Peyer's patch (tissue), 4 donors: ENCODE data around the gene AMHR2. TPM values are rescaled to one million over a fixed set of nuclear protein-coding genes. Genes with fewer than 3 reads are reported as not detected.
"Not testable (repeated sequence)": the region's sequence is repeated elsewhere in the genome, so short reads cannot be mapped to it uniquely, and the experiment has no call there.

Experiments used
- DNase-seq, 3 donors: peaks; one replicate each; pipeline ENCODE4 v3.0.0-alpha.2; 2017 to 2019
- H3K27ac ChIP-seq, 4 donors: fragments of 200-600 bp; sonication (generic); one replicate each; pipeline ENCODE4 v1.5.1; 2016 to 2019
- H3K27me3 ChIP-seq, 2 donors: fragments of 200-600 bp; sonication (generic); one replicate each; pipeline ENCODE4 v1.5.1; 2019
- H3K36me3 ChIP-seq, 3 donors: fragments of 200-600 bp; sonication (generic); one replicate each; pipeline ENCODE4 v1.5.1; 2016 to 2019
- H3K4me1 ChIP-seq, 4 donors: fragments of 200-600 bp; sonication (generic); one replicate each; pipeline ENCODE4 v1.5.1; 2016 to 2019
- H3K4me3 ChIP-seq, 4 donors: fragments of 200-600 bp; sonication (generic); 1 replicate in 3 of 4; 2 replicates in 1 of 4; pipeline ENCODE4 v1.5.1; 2016 to 2019; ENCODE audit warnings: mild to moderate bottlenecking in 1 of 4
- H3K9me3 ChIP-seq, 4 donors: fragments of 200-600 bp; sonication (generic); one replicate each; pipeline ENCODE4 v1.5.1; 2016 to 2019; ENCODE audit warnings: mild to moderate bottlenecking in 1 of 4
- POLR2A ChIP-seq, 2 donors: fragments of 450-650 bp; IDR thresholded peaks; one replicate each; pipeline ENCODE4 v1.5.1; 2017; ENCODE audit warnings: antibody characterized with exemption in 2 of 2, mild to moderate bottlenecking in 2 of 2, moderate library complexity in 2 of 2
- total RNA-seq, 4 donors: library from RNA; depleted of rRNA; stranded (reverse); fragments of >200 nt; gene quantifications; one replicate each; pipeline ENCODE4 v1.1.0, GENCODE V29; 2016
- TF ChIP-seq, protein P1 (sequence below), 6 experiments: fragments of 450-650 bp in 4 of 6; fragments of 200-600 bp in 2 of 6; sonication (generic) in 1 of 6; IDR thresholded peaks; one replicate each; pipeline ENCODE4 v1.5.1; 2017 to 2019; ENCODE audit warnings: antibody characterized with exemption in 6 of 6, mild to moderate bottlenecking in 3 of 6, moderate library complexity in 1 of 6

AMHR2 gene
- total RNA-seq, 4 donors from 2014 or later, result 0.40 TPM; not detected in 3

GRCh38 chr12:53410951-53411350 lies 12.7 kb upstream of the AMHR2 start:
- peaks cover 0 to 68% (median 2%) of the 10 kb centered on the region in 3 donors for H3K36me3 ChIP-seq
- H3K4me3 ChIP-seq, result no peak overlapping the region
- H3K9me3 ChIP-seq, result no peaks in the 10 kb centered on the region
- TF ChIP-seq POLR2A (IDR thresholded peaks at IDR 0.05), result no peak
- TF ChIP-seq, protein P1, sequence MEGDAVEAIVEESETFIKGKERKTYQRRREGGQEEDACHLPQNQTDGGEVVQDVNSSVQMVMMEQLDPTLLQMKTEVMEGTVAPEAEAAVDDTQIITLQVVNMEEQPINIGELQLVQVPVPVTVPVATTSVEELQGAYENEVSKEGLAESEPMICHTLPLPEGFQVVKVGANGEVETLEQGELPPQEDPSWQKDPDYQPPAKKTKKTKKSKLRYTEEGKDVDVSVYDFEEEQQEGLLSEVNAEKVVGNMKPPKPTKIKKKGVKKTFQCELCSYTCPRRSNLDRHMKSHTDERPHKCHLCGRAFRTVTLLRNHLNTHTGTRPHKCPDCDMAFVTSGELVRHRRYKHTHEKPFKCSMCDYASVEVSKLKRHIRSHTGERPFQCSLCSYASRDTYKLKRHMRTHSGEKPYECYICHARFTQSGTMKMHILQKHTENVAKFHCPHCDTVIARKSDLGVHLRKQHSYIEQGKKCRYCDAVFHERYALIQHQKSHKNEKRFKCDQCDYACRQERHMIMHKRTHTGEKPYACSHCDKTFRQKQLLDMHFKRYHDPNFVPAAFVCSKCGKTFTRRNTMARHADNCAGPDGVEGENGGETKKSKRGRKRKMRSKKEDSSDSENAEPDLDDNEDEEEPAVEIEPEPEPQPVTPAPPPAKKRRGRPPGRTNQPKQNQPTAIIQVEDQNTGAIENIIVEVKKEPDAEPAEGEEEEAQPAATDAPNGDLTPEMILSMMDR (IDR thresholded peaks at IDR 0.05), result no peak
- no peaks in the 10 kb centered on the region for H3K27me3 ChIP-seq
- peaks cover 0 to 13% (median 0%) of the 10 kb centered on the region in 4 donors for H3K4me1 ChIP-seq
- H3K27ac ChIP-seq, result no peak overlapping the region
- peak in 1 of 3 donors; percentile 23 for DNase-seq

- H3K4me1 ChIP-seq, result peaks cover 0 to 18% (median 0%) of the 10 kb centered on the region in 4 donors
- peaks cover 0 to 42% (median 0%) of the 10 kb centered on the region in 3 donors for H3K36me3 ChIP-seq
- no peak overlapping the region for H3K4me3 ChIP-seq
- no peak overlapping the region for H3K27ac ChIP-seq
- H3K27me3 ChIP-seq, result no peaks in the 10 kb centered on the region
- no peaks in the 10 kb centered on the region for H3K9me3 ChIP-seq
- DNase-seq, result no peak
- TF ChIP-seq, protein P1 (IDR thresholded peaks at IDR 0.05), result no peak
- no peak for TF ChIP-seq POLR2A (IDR thresholded peaks at IDR 0.05)
Measured at GRCh38 chr12:53413485-53414204, 10.0 kb upstream of the AMHR2 start.

DNA sequence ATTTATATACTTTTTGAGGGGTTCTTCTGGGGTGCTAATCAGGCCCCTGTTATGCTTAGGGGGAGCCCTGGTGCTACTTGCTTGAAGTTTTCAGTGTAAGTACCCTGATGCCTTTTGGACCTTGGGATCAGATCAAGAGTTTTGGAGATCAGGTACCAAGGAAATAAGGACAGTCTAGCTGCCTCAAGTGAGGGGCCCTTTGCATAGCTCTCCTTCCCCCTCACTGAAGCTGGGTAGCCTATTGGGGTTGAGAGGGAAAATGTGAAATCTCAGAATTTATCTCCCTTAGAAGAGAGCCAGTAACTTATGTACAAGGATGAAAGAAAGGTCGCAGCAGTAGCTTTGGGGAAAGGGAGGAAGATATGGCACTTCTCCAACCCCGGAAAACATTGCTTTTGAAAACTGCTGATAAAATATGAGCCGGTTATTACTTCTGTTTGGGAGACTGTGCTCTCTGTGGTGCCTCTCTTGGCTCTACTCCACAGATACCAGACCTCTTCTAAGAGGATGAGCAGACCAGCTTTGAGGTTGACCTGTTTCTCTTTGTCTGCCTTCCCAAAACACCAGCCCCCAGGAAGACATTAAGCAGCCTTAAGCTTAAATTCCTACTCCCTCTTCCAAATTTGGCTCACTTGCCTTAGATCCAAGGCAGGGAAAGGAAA lies 8.8 kb upstream of the AMHR2 start:
- H3K4me3 ChIP-seq, result no peak overlapping the region
- no peaks in the 10 kb centered on the region for H3K9me3 ChIP-seq
- peak overlapping the region in 1 of 4 donors; percentile 20 for H3K27ac ChIP-seq
- DNase-seq, result no peak
- H3K36me3 ChIP-seq, result peaks cover 0 to 30% (median 0%) of the 10 kb centered on the region in 3 donors
- peaks cover 0 to 18% (median 0%) of the 10 kb centered on the region in 4 donors for H3K4me1 ChIP-seq
- TF ChIP-seq POLR2A (IDR thresholded peaks at IDR 0.05), result no peak
- TF ChIP-seq, protein P1 (IDR thresholded peaks at IDR 0.05), result no peak
- H3K27me3 ChIP-seq, result no peaks in the 10 kb centered on the region

DNA sequence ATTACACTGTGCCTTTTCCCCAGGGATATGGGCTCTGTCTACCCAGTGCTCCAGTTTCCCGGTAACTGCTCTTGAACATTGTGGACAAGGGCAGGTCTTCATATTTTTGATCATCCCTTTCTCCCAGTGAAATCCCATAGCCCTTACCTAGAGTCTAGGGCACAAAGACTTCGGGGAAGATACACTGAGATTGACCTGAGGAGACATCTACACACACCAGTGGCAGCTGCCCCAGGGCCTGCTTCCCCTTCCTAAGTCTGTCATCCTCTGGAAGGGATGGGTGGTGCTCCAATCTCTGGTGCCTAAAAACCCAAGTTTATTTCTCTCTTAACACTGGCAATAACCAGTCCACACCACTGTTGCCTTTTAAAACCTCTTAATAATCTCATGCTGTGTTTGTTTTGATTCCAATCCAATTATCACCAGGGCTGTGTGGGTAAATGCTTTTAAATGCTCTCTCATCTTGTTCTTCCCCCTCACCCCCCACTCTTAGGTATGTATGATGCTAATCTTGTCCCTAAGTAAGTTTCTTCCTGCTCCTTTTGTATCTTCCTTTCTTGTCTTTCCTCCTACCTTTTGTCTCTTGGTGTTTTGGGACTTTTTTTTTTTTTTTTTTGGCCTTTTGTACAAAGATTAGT lies 7.8 kb upstream of the AMHR2 start:
- H3K36me3 ChIP-seq, result peaks cover 0 to 20% (median 0%) of the 10 kb centered on the region in 3 donors
- H3K4me3 ChIP-seq, H3K27me3 ChIP-seq, H3K9me3 ChIP-seq, DNase-seq: not testable (repeated sequence)
- H3K4me1 ChIP-seq, result peaks cover 0 to 20% (median 0%) of the 10 kb centered on the region in 4 donors
- H3K27ac ChIP-seq, result peak overlapping the region in 1 of 4 donors; percentile 20

DNA sequence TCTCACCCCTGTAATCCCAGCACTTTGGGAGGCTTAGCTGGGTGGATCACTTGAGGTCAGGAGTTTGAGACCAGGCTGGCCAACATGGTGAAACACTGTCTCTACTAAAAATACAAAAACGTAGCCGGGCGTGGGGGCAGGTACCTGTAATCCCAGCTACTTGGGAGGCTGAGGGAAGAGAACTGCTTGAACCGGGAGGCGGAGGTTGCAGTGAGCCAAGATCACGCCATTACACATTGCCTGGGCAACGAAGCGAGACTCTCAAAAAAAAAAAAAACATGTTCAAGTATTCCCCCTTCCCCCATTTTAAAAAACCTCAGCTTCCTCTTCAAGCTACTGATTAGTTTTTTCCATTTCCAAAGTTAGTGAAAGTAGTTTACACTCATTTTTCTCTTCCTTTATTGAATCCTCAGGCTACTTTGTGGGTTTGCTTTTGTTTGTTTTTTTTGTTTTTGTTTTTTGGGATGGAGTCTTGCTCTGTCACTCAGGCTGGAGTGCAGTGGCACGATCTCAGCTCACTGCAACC lies 6.3 kb upstream of the AMHR2 start:
- H3K27me3 ChIP-seq, H3K9me3 ChIP-seq, H3K36me3 ChIP-seq, DNase-seq, H3K4me3 ChIP-seq: not testable (repeated sequence)
- peaks cover 0 to 20% (median 3%) of the 10 kb centered on the region in 4 donors for H3K4me1 ChIP-seq
- peak overlapping the region in 1 of 4 donors; percentile 8 for H3K27ac ChIP-seq

DNA sequence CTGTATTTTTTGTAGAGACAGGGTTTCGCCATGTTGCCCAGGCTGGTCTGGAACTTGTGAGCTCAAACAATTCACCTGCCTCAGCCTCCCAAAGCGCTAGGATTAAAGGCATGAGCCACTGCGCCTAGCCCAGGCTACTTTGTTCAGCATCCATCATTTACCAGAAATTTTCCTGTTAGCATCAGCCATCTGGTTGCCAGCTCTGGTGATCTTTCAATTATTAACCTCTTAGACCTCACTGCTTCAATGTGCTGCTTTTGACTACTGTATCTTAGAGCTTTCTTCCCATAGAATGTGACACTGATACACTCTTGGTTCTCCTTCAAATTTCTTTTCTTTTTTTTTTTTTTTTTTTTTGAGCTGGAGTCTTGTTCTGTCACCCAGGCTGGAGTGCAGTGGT lies 5.4 kb upstream of the AMHR2 start:
- H3K36me3 ChIP-seq, result no peaks in the 10 kb centered on the region
- TF ChIP-seq, protein P1 (IDR thresholded peaks at IDR 0.05), result no peak
- TF ChIP-seq POLR2A (IDR thresholded peaks at IDR 0.05), result no peak
- H3K9me3 ChIP-seq, result no peaks in the 10 kb centered on the region
- no peak overlapping the region for H3K4me3 ChIP-seq
- H3K4me1 ChIP-seq, result peaks cover 0 to 13% (median 3%) of the 10 kb centered on the region in 4 donors
- H3K27ac ChIP-seq, result peak overlapping the region in 1 of 4 donors; percentile 8
- no peaks in the 10 kb centered on the region for H3K27me3 ChIP-seq
- DNase-seq, result no peak
